HepG2 (cell line): ENCODE measurements around the gene IQCH. TPM values are rescaled to one million over a fixed set of nuclear protein-coding genes. Genes with fewer than 3 reads are reported as not detected.

ENCODE experiments used
- ATAC-seq: fragments of 200-7000 bp; cut with Tn5 transposase; 3 replicates; pipeline ENCODE4 v1.9.1; 2020; ENCODE audit warnings: mild to moderate bottlenecking, moderate library complexity
- BruUV-seq: library from RNA; stranded (reverse); fragments of 400-500 nt; replicated peaks from 2 replicates; lab custom pipeline; 2021; lab: Mats Ljungman, UMichigan
- CTCF ChIA-PET: fragments of 300-600 bp; formaldehyde crosslinking; extraction: SDS; loops from one replicate; lab custom pipeline; 2021; ENCODE audit warnings: low total read pairs, inconsistent platforms, low intra/inter-chr PET ratio; lab: Yijun Ruan, JAX
- POLR2A ChIA-PET: fragments of 350-600 bp; sonication (Branson Sonifier 250); formaldehyde crosslinking; loops from one replicate; lab custom pipeline; 2020; ENCODE audit warnings: antibody characterized with exemption, inconsistent platforms; lab: Yijun Ruan, JAX
- DNase-seq: peaks from one replicate; pipeline ENCODE4 v3.0.0-alpha.2; 2015; ENCODE audit warnings: low spot score
- FAIRE-seq: peaks from 3 replicates; lab custom pipeline; 2011; peaks lifted over from hg19 to GRCh38; lab: Jason Lieb, UNC
- H2AFZ ChIP-seq: one replicate; pipeline ENCODE4 v1.6.1; 2011; ENCODE audit warnings: low read length, inconsistent platforms
- H3K27ac ChIP-seq: fragments of 300-600 bp; 3 replicates; pipeline ENCODE4 v1.8.0; 2011; ENCODE audit warnings: mixed run types, mild to moderate bottlenecking, mixed read lengths, low read length, inconsistent platforms; ENCODE audit not compliant: insufficient read depth; ENCODE audit errors: extremely low read length
- H3K27me3 ChIP-seq, 2 experiments: fragments of 200-600 bp in 1 of 2; 2 replicates in 1 of 2; 3 replicates in 1 of 2; pipeline versions ENCODE4 v1.6.0 to v1.8.0; 2011; ENCODE audit warnings: low read length in 2 of 2, mild to moderate bottlenecking in 2 of 2, moderate library complexity in 2 of 2, inconsistent platforms in 1 of 2; ENCODE audit not compliant: insufficient read depth in 2 of 2, control insufficient read depth in 1 of 2
- H3K36me3 ChIP-seq, 2 experiments: fragments of 200-600 bp in 1 of 2; replicated peaks in 1 of 2; 2 replicates in 1 of 2; 3 replicates in 1 of 2; pipeline versions ENCODE4 v1.5.1 to v1.8.0; 2011; ENCODE audit warnings: low read length in 2 of 2, inconsistent platforms in 1 of 2; ENCODE audit not compliant: insufficient read depth in 2 of 2, control insufficient read depth in 1 of 2
- H3K4me1 ChIP-seq: 2 replicates; pipeline ENCODE4 v1.5.1; 2012; ENCODE audit warnings: low read length, inconsistent platforms; ENCODE audit not compliant: insufficient read depth
- H3K4me2 ChIP-seq: 2 replicates; pipeline ENCODE4 v1.6.0; 2011; ENCODE audit warnings: low read depth, low read length, inconsistent platforms
- H3K4me3 ChIP-seq, 3 experiments: fragments of 200-600 bp in 1 of 3; sonication (generic), shearing (Covaris generic) in 1 of 3; replicated peaks in 1 of 3; 2 replicates each; pipeline ENCODE4 v1.5.1; 2011 to 2016; ENCODE audit warnings: low read length in 3 of 3, inconsistent platforms in 2 of 3, low read depth in 2 of 3, mild to moderate bottlenecking in 2 of 3, control low read depth in 1 of 3, mixed read lengths in 1 of 3; ENCODE audit not compliant: insufficient read depth in 1 of 3
- H3K79me2 ChIP-seq: one replicate; pipeline ENCODE4 v1.6.1; 2011; ENCODE audit warnings: low read length, inconsistent platforms; ENCODE audit not compliant: insufficient read depth
- H3K9ac ChIP-seq: 2 replicates; pipeline ENCODE4 v1.6.0; 2011; ENCODE audit warnings: mild to moderate bottlenecking, low read depth, low read length, inconsistent platforms; ENCODE audit not compliant: insufficient read depth
- H3K9me3 ChIP-seq: 2 replicates; pipeline ENCODE4 v1.5.1; 2012; ENCODE audit warnings: mild to moderate bottlenecking, low read length
- H4K20me1 ChIP-seq: 2 replicates; pipeline ENCODE4 v1.6.0; 2011; ENCODE audit warnings: inconsistent platforms, mild to moderate bottlenecking, low read length, moderate library complexity; ENCODE audit not compliant: insufficient read depth
- CEBPZ ChIP-seq: IDR thresholded peaks from 2 replicates; pipeline ENCODE4 v1.6.1; 2012; ENCODE audit warnings: low read length, improper control_type of control experiment
- DNMT3B ChIP-seq: conservative IDR thresholded peaks from 2 replicates; pipeline ENCODE4 v1.6.1; 2016; ENCODE audit warnings: missing biosample characterization, control low read depth
- KDM3A ChIP-seq: IDR thresholded peaks from 2 replicates; pipeline ENCODE4 v1.6.1; 2018; ENCODE audit warnings: low read depth, missing compliant biosample characterization
- MAFG ChIP-seq: sonication (generic); formaldehyde crosslinking; IDR thresholded peaks from 2 replicates; pipeline ENCODE4 v1.5.1; 2020; ENCODE audit warnings: mild to moderate bottlenecking, missing genetic modification reagents
- NCOR1 ChIP-seq: fragments of 200-600 bp; sonication (generic); IDR thresholded peaks from 2 replicates; pipeline ENCODE4 v1.7.0; 2017; ENCODE audit warnings: antibody characterized with exemption, low read length, borderline replicate concordance
- NONO ChIP-seq, 2 experiments: fragments of 450-650 bp in 1 of 2; sonication (generic) in 1 of 2; formaldehyde crosslinking in 1 of 2; IDR thresholded peaks in 1 of 2; conservative IDR thresholded peaks in 1 of 2; 2 replicates each; pipeline versions ENCODE4 v1.6.1 to v1.8.0; 2017 to 2022; ENCODE audit warnings: mild to moderate bottlenecking in 1 of 2, missing genetic modification reagents in 1 of 2, moderate library complexity in 1 of 2
- NR2C2 ChIP-seq: sonication (generic); formaldehyde crosslinking; IDR thresholded peaks from 2 replicates; pipeline ENCODE4 v1.4.0; 2020; ENCODE audit warnings: missing genetic modification reagents, mild to moderate bottlenecking, moderate library complexity, borderline replicate concordance
- PHF21A ChIP-seq: sonication (generic); formaldehyde crosslinking; IDR thresholded peaks from 2 replicates; pipeline ENCODE4 v1.5.0; 2020; ENCODE audit warnings: mild to moderate bottlenecking, missing genetic modification reagents
- USF2 ChIP-seq, 2 experiments: sonication (generic) in 1 of 2; formaldehyde crosslinking in 1 of 2; IDR thresholded peaks; 2 replicates each; pipeline versions ENCODE4 v1.5.1 to v1.6.1; 2011 to 2020; ENCODE audit warnings: borderline replicate concordance in 1 of 2, low read depth in 1 of 2, low read length in 1 of 2, mild to moderate bottlenecking in 1 of 2, missing genetic modification reagents in 1 of 2, moderate library complexity in 1 of 2
- ZBTB49 ChIP-seq: sonication (generic); formaldehyde crosslinking; IDR thresholded peaks from 2 replicates; pipeline ENCODE4 v1.4.0; 2020; ENCODE audit warnings: missing genetic modification reagents, borderline replicate concordance
- ZFP82 ChIP-seq: sonication (generic); formaldehyde crosslinking; IDR thresholded peaks from 2 replicates; pipeline ENCODE4 v1.5.1; 2020; ENCODE audit warnings: mild to moderate bottlenecking, missing genetic modification reagents, borderline replicate concordance
- ZNF552 ChIP-seq: sonication (generic); formaldehyde crosslinking; IDR thresholded peaks from 2 replicates; pipeline ENCODE4 v1.9.0; 2022; ENCODE audit warnings: missing genetic modification reagents, mild to moderate bottlenecking, borderline replicate concordance
- ZNF570 ChIP-seq: sonication (generic); formaldehyde crosslinking; IDR thresholded peaks from 2 replicates; pipeline ENCODE4 v1.4.0; 2020; ENCODE audit warnings: mild to moderate bottlenecking, missing genetic modification reagents, borderline replicate concordance
- WGBS: methylation state at CpG from one replicate; pipeline ENCODE4 v1.1.6; 2017; ENCODE audit warnings: low lambda C conversion rate; 5-methylcytosine and 5-hydroxymethylcytosine counted together
- in situ Hi-C: cut with HindIII; loops from 2 replicates; pipeline ENCODE4 v1.10.0; 2017; ENCODE audit warnings: low pct_unique_long_range_greater_than_20kb; ENCODE audit not compliant: extremely low pct_ligation_motif_present
- intact Hi-C: fragments of 100-400 bp; cut with micrococcal nuclease; formaldehyde crosslinking; loops from one replicate; pipeline ENCODE4 v1.10.0; 2022; ENCODE audit not compliant: unreplicated experiment
- polyA plus RNA-seq, 8 experiments: library from polyadenylated mRNA; depleted of rRNA in 3 of 8; stranded (reverse) in 7 of 8; unstranded in 1 of 8; fragments of >200 nt; fragmentation: Illumina TruSeq in 4 of 8; extraction: Trizol in 4 of 8; gene quantifications; 2 replicates each; pipeline versions ENCODE4 v1.2.1 to v1.2.3, GENCODE V29; 2011 to 2016; ENCODE audit warnings: low read depth in 4 of 8, missing spikeins in 1 of 8, mixed read lengths in 1 of 8; ENCODE audit not compliant: insufficient read depth in 1 of 8
- total RNA-seq, 5 experiments: library from RNA; depleted of rRNA; stranded (reverse); fragments of >200 nt; fragmentation: Illumina TruSeq; extraction: Trizol; gene quantifications; 2 replicates each; pipeline ENCODE4 v1.2.3, GENCODE V29; 2016; ENCODE audit warnings: low read depth in 1 of 5

Gene IQCH
- total and polyA plus RNA-seq, 2 of the 13 experiments (the other 11 are each of a cell fraction or from before 2014, with no cell fraction given) = 0.16 to 0.55 TPM

GRCh38 chr15:67521783-67522568, 267.4 kb downstream of the IQCH start (continued):
- TF ChIP-seq ZNF552 (CRISPR knock-in tag) = no peak
- TF ChIP-seq CEBPZ = no peak
- TF ChIP-seq NCOR1 = no peak
- no peak for TF ChIP-seq ZBTB49 (CRISPR knock-in tag)

- Histone ChIP-seq H3K4me1 (peaks cover 35% of the 10 kb centered on the region), H3K36me3 (no peaks in the 10 kb centered on the region), H3K4me2 (peak overlapping the region; percentile 93), H3K27ac (no peak overlapping the region), H3K9ac (peak overlapping the region; percentile 97; the same call in 1 of the 2 replicates), H3K79me2 (peaks cover 34% of the 10 kb centered on the region), H2AFZ (no peak overlapping the region), H3K9me3 (no peaks in the 10 kb centered on the region), H3K4me3 (peak overlapping the region in 2 of 3 experiments; percentile 23 to 83; a peak in 5 of 6 replicates), H4K20me1 (no peaks in the 10 kb centered on the region; the same call in 1 of the 2 replicates), H3K27me3 (no peaks in the 10 kb centered on the region)
- in situ Hi-C loops (no loop called here), intact Hi-C loops (no loop called here)
- no peak for FAIRE-seq
- no peak for DNase-seq
- ChIA-PET CTCF (no interaction called here), POLR2A (interaction anchor here (1.2 kb wide), 1 partner anchor 13 kb away, joined by 3 read pairs; no protein-coding TSS in a partner anchor)
- no TSS peak for BruUV-seq
- WGBS = 86% methylated on average over 1 of the region's 1 CpG
- no peak for ATAC-seq
- no peak for TF ChIP-seq NR2C2 (CRISPR knock-in tag)
- no peak for TF ChIP-seq MAFG (CRISPR knock-in tag)
- TF ChIP-seq KDM3A (CRISPR knock-in tag) = no peak
- TF ChIP-seq PHF21A (CRISPR knock-in tag) = no peak
- TF ChIP-seq USF2 (IDR thresholded peaks at IDR 0.05; ENCODE audit: low read depth, low read length) = no peak
- no peak for TF ChIP-seq USF2 (CRISPR knock-in tag; IDR thresholded peaks at IDR 0.05; ENCODE audit: borderline replicate concordance)
- TF ChIP-seq ZFP82 (CRISPR knock-in tag) = no peak
- TF ChIP-seq ZNF570 (CRISPR knock-in tag) = no peak
- no peak for TF ChIP-seq NONO (IDR thresholded peaks at IDR 0.05)
- TF ChIP-seq NONO (CRISPR knock-in tag; conservative IDR thresholded peaks at IDR 0.05) = no peak
- TF ChIP-seq DNMT3B = no peak
Observed at GRCh38 chr15:67523330-67523729, 268.7 kb downstream of the IQCH start.
